HL-60 (cell line): ENCODE data around the gene ADAMTSL3.

ENCODE experiments used
- DNase-seq, 2 experiments: peaks; one replicate each; pipeline ENCODE4 v3.0.0-alpha.2; 2010 to 2020; ENCODE audit warnings: low read depth in 1 of 2, low spot score in 1 of 2
- H3K27ac ChIP-seq: fragments of 250-450 bp; sonication (Bioruptor Pico); replicated peaks from 2 replicates; pipeline ENCODE4 v1.5.1; 2020; ENCODE audit warnings: mild to moderate bottlenecking, moderate library complexity
- H3K27me3 ChIP-seq: fragments of 250-450 bp; sonication (Bioruptor Pico); 2 replicates; pipeline ENCODE4 v1.5.1; 2021; ENCODE audit warnings: mild to moderate bottlenecking, moderate library complexity; ENCODE audit not compliant: insufficient read depth, poor library complexity, severe bottlenecking
- H3K4me3 ChIP-seq: replicated peaks from 2 replicates; pipeline ENCODE4 v1.5.1; 2011; ENCODE audit warnings: mild to moderate bottlenecking, control low read depth, low read length; ENCODE audit not compliant: insufficient read depth
- CTCF ChIP-seq: IDR thresholded peaks from one replicate; pipeline ENCODE4 v1.5.1; 2011; ENCODE audit warnings: low read length, control low read depth, inconsistent platforms; ENCODE audit not compliant: insufficient read depth
- GABPA ChIP-seq: IDR thresholded peaks from 2 replicates; pipeline ENCODE4 v1.6.1; 2012; ENCODE audit warnings: low read depth
- POLR2AphosphoS5 ChIP-seq: IDR thresholded peaks from 2 replicates; pipeline ENCODE4 v1.6.1; 2012; ENCODE audit warnings: low read depth
- REST ChIP-seq: IDR thresholded peaks from 2 replicates; pipeline ENCODE4 v1.6.1; 2012; ENCODE audit warnings: low read depth; ENCODE audit not compliant: insufficient replicate concordance
- SPI1 ChIP-seq: IDR thresholded peaks from 2 replicates; pipeline ENCODE4 v1.6.1; 2012; ENCODE audit warnings: low read depth, mild to moderate bottlenecking, borderline replicate concordance

Gene ADAMTSL3

DNA sequence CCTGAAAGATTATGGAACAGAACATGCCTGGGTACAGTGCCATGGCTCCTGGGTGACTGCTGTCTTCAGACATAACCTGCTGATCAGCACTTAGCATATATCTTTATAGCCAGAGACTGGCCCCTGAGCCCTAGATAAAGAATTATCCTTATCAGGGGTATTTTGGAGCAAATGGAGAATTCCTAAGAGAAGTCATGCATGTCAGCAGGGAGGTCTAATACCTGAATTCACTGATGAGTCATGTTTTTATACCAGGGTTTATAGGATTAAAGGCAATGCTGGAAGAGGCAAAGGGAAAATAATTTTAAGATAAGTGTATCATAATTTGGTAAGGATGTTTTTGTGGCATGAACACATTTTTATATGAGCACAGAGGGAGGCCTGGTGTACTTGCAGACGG is 159.8 kb downstream of the ADAMTSL3 start:
- no peak for DNase-seq
- Histone ChIP-seq H3K27ac (no peak overlapping the region), H3K27me3 (no peaks in the 10 kb centered on the region), H3K4me3 (no peak overlapping the region)
- TF ChIP-seq REST (no peak), POLR2AphosphoS5 (no peak), SPI1 (no peak)

DNA sequence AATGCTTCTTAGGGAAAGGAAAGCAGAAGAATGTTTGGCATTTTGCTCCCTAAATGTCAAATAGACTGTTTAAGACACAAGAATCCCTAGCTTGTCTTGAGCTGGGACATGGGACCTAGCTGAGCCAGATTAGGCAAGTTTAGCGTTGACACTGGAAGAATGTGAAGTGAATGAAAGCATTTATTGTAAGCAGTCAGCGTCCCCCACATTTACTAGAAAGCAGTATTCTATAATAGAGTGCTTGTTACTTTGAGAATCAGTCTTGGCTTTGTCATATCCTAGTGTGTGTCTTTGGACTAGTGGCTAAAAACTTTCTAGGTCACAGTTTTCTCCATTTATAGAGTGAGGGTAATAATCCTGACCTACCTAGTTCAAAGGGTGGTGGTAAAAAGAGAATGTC is 161.6 kb downstream of the ADAMTSL3 start:
- H3K27me3 ChIP-seq = no peaks in the 10 kb centered on the region
- no peak overlapping the region for H3K4me3 ChIP-seq
- TF ChIP-seq SPI1 (no peak), POLR2AphosphoS5 (no peak), CTCF (no peak), REST (no peak), GABPA (no peak)
- H3K27ac ChIP-seq = no peak overlapping the region
- no peak for DNase-seq

DNA sequence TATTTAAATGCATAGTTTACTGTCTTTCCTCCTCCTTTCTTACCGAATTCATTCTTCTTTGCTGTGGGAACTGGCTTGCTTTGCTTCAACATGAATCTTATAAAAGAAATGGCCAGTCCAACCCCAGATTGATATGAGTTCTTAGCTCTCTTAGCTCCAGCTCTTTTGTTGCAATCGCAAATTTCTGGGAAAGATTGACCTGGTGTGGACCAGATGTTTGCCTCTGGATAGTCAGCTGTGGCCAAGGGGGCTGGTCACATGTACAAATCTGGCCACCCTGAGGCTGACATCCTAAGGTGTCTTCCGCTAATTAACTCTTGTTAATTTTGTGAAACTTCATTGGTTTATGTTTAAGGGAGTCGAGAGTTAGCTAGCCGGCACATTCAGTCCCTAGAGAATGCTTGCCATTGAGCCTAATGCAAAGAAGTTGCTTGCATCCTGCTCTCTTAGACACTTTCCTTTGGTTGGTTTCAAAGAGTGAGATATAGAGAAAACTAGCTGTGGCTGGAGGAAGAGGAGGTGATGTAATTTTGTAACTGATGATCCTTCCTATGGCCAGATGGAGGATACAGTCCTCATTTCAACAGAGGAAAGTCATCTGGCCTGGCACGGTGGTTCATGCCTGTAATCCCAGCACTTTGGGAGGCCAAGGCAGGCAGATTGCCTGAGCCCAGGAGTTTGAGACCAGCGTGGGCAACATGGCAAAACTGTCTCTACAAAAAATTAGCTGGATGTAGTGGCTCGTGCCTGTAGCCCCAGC is 162.4 kb downstream of the ADAMTSL3 start:
- Histone ChIP-seq H3K4me3 (no peak overlapping the region), H3K27ac (no peak overlapping the region), H3K27me3 (no peaks in the 10 kb centered on the region)
- TF ChIP-seq CTCF (no peak), POLR2AphosphoS5 (no peak), GABPA (no peak), SPI1 (no peak), REST (no peak)
- DNase-seq = no peak
